Activated T-cell treated with anti-CD3 and anti-CD28 coated beads, Interleukin-2, amount 50 U/mL, for 4 hours (primary cell): Measurements from ENCODE around the gene HP. TPM values are rescaled to one million over a fixed set of nuclear protein-coding genes. Genes with fewer than 3 reads are reported as not detected.
"Not testable (repeated sequence)": the region's sequence is repeated elsewhere in the genome, so short reads cannot be mapped to it uniquely, and the experiment has no call there.

Experiments used
- ATAC-seq, 2 donors: fragments of 200-7000 bp; cut with Tn5 transposase; one replicate each; pipeline ENCODE4 v1.10.0; 2021
- DNase-seq: peaks from one replicate; pipeline ENCODE4 v3.0.0-alpha.2; 2020
- H3K27me3 Mint-ChIP-seq: one replicate; pipeline ENCODE4 v1.8.0; 2021; ENCODE audit warnings: low read depth, mixed read lengths
- H3K36me3 Mint-ChIP-seq: one replicate; pipeline ENCODE4 v1.8.0; 2022; ENCODE audit warnings: mixed read lengths; ENCODE audit not compliant: insufficient read depth
- H3K4me1 Mint-ChIP-seq: one replicate; pipeline ENCODE4 v1.8.0; 2021; ENCODE audit warnings: low read depth, mixed read lengths
- H3K4me3 Mint-ChIP-seq: one replicate; pipeline ENCODE4 v1.8.0; 2021; ENCODE audit warnings: mild to moderate bottlenecking, moderate library complexity, mixed read lengths
- H3K9me3 Mint-ChIP-seq: one replicate; pipeline ENCODE4 v1.8.0; 2021; ENCODE audit warnings: mixed read lengths
- total RNA-seq, 3 donors: library from RNA; stranded (reverse); gene quantifications; one replicate each; pipeline ENCODE4 v1.2.1, GENCODE V29; 2021

HP gene, protein sequence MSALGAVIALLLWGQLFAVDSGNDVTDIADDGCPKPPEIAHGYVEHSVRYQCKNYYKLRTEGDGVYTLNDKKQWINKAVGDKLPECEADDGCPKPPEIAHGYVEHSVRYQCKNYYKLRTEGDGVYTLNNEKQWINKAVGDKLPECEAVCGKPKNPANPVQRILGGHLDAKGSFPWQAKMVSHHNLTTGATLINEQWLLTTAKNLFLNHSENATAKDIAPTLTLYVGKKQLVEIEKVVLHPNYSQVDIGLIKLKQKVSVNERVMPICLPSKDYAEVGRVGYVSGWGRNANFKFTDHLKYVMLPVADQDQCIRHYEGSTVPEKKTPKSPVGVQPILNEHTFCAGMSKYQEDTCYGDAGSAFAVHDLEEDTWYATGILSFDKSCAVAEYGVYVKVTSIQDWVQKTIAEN
- 10 to 100 TPM in 2 of 3 donors, 1 to 10 TPM in 1; 8.2 to 11.8 (median 11.4) TPM for total RNA-seq

DNA sequence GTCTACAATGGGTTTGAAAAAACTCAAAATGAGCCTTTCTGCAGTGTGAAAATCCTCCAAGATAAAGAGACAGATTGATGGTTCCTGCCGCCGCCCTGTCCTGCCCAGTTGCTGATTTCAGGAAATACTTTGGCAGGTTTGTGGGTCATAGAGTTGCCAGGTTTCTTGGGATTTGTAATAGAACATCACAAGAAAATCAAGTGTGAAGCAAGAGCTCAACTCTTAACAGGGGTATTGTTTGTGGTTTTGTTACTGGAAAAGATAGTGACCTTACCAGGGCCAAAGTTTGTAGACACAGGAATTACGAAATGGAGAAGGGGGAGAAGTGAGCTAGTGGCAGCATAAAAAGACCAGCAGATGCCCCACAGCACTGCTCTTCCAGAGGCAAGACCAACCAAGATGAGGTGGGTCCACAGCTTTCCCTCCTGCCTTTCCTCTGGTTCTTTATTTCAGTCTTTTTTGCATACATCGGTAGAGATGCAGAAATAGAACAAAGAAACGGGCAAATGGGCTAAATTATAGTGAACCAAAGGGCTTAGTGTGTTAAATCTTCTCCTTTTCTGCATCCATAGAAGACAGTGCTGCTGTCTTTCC lies at the start of gene HP:
Gene HP, plus strand, starts transcription at position 252 of the 594 bp plus-strand sequence. Its CDS starts 148 bp downstream, at position 400.
- not testable (repeated sequence) for ATAC-seq, DNase-seq, H3K36me3 Mint-ChIP-seq, H3K4me3 Mint-ChIP-seq, H3K4me1 Mint-ChIP-seq, H3K27me3 Mint-ChIP-seq
- peaks cover 14% of the 10 kb centered on the region for H3K9me3 Mint-ChIP-seq

DNA sequence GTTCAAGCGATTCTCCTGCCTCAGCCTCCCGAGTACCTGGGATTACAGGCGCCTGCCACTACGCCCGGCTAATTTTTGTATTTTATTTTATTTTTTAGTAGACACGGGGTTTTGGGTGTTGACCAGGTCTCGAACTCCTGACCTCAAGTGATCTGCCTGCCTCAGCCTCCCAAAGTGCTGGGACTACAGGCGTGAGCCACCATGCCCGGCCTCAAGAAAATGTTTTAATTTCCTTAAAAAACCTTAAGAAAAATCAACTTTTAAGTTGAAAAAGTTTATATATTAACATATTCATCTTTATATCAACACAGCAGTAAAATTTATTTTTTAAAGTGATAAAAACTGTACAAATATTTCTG lies 46.3 kb upstream of the HP start:
- not testable (repeated sequence) for ATAC-seq, DNase-seq, H3K9me3 Mint-ChIP-seq, H3K36me3 Mint-ChIP-seq, H3K27me3 Mint-ChIP-seq
- H3K4me1 Mint-ChIP-seq, result peaks cover 12% of the 10 kb centered on the region
- peak overlapping the region; percentile 95 for H3K4me3 Mint-ChIP-seq

DNA sequence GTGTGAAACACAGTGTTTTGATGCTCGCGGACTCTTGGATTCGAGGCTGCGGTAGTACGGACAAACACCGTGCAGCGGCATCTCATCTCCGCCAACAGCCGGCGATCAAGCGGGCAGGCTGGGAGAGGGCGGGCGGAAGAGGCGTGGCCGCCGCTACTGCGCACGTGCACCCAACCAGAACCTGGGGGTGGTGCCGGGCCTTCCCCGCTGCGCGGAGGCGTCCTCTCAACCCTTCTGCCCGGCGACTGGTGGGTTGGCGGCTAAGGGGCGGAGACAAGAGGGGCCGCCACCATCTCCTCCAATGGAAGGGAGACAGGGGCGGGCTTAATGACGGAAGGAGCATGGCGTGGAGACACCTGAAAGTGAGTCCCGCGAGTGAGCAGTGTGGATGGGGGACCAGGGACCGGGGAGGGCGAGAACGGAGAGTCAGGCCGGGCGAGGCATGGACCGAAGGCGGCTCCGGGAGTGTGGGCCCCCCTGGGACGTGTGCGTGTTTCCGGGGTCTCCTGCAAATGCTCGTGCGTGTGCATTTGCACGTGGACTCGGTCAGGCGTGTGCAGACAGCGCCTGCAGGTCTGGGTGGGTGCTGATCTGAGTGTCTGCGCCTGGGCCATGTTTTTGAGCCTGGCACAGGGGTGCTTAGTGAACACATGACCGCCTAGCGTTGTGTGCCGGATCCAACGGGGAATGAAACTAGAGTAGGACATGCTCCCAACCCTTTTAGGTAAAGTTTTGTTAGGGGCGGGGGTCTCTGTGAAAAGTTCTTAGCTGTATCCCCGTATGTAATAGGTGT lies 45.7 kb upstream of the HP start, which contains the start of gene DHODH:
Gene DHODH, plus strand, starts transcription at position 321 of the 793 bp plus-strand sequence. Its CDS starts 21 bp downstream, at position 342.
- Mint-ChIP-seq H3K36me3 (peaks cover 8% of the 10 kb centered on the region), H3K27me3 (peaks cover 2% of the 10 kb centered on the region), H3K4me1 (peaks cover 18% of the 10 kb centered on the region), H3K4me3 (peak within 1 kb of the TSS; percentile 95), H3K9me3 (no peaks in the 10 kb centered on the region)
- DNase-seq (peak; percentile 95), ATAC-seq (peak; percentile 99)

DNA sequence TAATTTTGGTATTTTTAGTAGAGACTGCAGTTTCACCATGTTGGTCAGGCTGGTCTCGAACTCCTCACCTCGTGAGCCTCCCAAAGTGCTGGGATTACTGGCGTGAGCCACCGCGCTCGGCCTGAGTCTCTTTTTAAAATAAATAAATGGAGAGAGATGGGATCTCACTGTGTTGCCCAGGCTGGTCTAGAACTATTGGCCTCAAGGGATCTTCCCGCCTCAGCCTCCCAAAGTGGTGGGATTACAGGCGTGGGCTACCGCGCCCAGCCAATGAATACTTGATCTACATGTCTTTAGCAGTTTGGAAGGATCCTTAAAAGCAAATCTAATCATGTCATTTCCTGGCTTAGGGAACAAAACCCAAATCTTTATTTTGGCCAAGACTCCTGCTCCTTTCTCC lies 44.5 kb upstream of the HP start:
- Mint-ChIP-seq H3K27me3 (no peaks in the 10 kb centered on the region), H3K4me1 (peaks cover 19% of the 10 kb centered on the region), H3K4me3 (peak overlapping the region; percentile 95), H3K36me3 (peaks cover 15% of the 10 kb centered on the region), H3K9me3 (no peaks in the 10 kb centered on the region)
- DNase-seq, result no peak
- ATAC-seq, result no peak

DNA sequence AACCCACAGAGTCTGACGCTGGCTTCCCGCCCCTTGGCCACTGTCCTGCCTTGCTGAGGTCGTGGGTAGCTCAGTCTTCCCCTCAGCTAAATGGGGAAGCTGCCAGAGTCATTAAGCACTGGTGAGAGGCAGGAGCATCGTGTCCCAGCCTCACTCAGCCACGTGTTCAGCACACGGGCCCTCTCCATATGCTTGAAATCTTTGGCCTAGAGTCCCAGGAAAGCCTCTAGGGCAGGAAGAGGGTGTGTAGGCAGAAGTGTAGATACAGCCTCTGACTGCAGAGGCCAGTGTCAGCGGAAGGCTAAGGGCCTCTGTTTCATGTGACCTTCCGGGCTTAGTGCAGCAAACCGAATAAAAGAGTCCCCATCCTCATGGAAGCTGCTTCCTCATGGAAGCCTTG lies 41.7 kb upstream of the HP start:
- no peak for ATAC-seq
- Mint-ChIP-seq H3K27me3 (no peaks in the 10 kb centered on the region), H3K4me1 (peaks cover 19% of the 10 kb centered on the region), H3K36me3 (peaks cover 30% of the 10 kb centered on the region), H3K9me3 (no peaks in the 10 kb centered on the region), H3K4me3 (no peak overlapping the region)
- DNase-seq, result no peak

DNA sequence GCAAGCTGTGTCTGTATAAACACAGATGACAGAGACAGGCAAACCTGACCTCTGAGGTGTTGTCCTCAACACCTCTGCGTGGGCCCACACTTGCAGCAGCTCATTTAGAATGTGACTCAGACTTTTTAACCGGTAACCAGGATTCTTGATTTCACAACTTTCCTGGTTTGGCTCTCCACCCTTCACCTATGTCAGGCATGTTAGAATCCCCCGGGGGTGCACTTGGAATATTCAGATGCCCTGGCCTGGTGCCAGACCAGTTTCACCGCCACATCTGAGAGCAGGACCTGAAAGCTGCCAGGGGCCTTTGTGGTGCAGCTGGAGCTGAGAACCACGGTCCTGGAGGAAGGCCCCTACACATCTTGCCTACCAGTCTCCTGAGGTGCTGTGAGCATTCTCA lies 40.9 kb upstream of the HP start:
- H3K36me3 Mint-ChIP-seq, result peaks cover 34% of the 10 kb centered on the region
- no peaks in the 10 kb centered on the region for H3K27me3 Mint-ChIP-seq
- H3K4me3 Mint-ChIP-seq, result no peak overlapping the region
- no peak for ATAC-seq
- no peak for DNase-seq
- peaks cover 19% of the 10 kb centered on the region for H3K4me1 Mint-ChIP-seq
- no peaks in the 10 kb centered on the region for H3K9me3 Mint-ChIP-seq

DNA sequence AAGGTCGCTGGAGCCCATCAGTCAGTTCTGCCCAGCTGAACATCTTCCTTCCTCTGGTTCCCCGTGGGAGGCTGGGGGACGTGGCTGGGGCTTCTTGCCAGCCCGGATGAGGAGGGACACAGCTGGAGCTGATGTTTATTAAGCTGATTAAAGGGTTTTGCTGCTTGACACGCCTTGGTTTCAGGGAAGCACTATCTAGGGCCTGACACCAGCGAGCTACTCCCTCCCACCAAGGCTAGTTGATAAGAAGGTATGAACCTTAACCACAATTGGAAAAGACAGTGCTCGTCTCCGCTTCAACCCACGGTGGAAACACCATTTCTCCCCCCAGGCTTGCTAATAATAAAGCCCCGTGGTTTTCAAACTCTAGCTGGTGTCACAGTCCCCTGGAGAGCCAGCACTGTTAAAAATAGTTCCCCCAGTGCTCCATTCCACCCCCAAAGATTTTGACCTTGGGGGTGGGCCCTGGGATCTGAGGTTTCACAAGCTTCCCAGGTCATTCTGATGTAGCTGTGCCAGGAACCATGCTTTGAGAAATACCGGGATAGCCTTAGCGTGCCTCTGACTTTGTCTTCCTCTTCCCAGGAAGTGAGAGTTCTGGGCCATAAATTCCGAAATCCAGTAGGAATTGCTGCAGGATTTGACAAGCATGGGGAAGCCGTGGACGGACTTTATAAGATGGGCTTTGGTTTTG lies 40.3 kb upstream of the HP start:
- H3K4me1 Mint-ChIP-seq, result peaks cover 17% of the 10 kb centered on the region
- H3K9me3 Mint-ChIP-seq, result no peaks in the 10 kb centered on the region
- H3K36me3 Mint-ChIP-seq, result peaks cover 33% of the 10 kb centered on the region
- ATAC-seq (no peak), DNase-seq (no peak)
- no peaks in the 10 kb centered on the region for H3K27me3 Mint-ChIP-seq
- no peak overlapping the region for H3K4me3 Mint-ChIP-seq

DNA sequence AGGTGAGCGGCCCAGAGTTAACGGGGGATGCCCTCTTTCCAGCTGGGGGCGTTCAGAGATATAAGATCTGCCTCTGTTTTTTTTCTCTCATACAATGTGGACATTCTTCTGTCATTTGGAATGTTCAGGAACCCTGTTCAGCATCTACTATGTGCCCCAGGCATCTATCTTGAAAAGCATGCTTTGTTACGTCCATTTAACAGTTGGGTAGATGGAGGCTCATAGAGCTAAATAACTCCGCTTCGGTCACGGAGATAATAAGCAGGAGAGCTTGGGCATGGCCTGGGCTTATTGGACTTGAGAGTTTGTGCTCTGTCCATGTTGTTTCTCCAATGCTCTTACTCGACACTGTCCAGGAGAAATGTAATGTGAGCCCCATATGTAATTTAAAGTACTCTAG lies 39.6 kb upstream of the HP start:
- ATAC-seq (no peak), DNase-seq (no peak)
- peaks cover 37% of the 10 kb centered on the region for H3K36me3 Mint-ChIP-seq
- peaks cover 15% of the 10 kb centered on the region for H3K4me1 Mint-ChIP-seq
- H3K27me3 Mint-ChIP-seq, result no peaks in the 10 kb centered on the region
- H3K9me3 Mint-ChIP-seq, result no peaks in the 10 kb centered on the region
- H3K4me3 Mint-ChIP-seq, result no peak overlapping the region

DNA sequence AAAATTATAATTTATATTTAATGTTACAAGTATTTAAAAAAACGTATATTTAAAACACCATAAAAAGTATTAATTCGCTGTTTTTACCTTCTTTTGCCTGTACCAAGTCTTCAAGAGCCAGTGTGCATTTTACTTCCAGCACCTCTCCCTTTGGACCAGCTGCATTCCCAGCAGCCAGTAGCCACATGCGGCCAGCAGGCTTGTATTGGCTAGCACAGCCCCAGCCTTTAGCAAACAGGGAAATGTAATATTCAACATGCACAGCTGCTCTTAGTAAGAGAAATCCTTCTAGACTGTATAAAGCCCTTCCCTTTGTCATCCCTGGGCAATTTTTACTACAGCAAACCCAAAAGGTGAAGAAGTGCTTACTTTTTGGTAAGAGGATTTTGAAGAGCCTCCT lies 39.2 kb upstream of the HP start:
- no peak overlapping the region for H3K4me3 Mint-ChIP-seq
- ATAC-seq, result no peak
- no peak for DNase-seq
- H3K4me1 Mint-ChIP-seq, result peaks cover 11% of the 10 kb centered on the region
- H3K27me3 Mint-ChIP-seq, result no peaks in the 10 kb centered on the region
- peaks cover 36% of the 10 kb centered on the region for H3K36me3 Mint-ChIP-seq
- H3K9me3 Mint-ChIP-seq, result no peaks in the 10 kb centered on the region

DNA sequence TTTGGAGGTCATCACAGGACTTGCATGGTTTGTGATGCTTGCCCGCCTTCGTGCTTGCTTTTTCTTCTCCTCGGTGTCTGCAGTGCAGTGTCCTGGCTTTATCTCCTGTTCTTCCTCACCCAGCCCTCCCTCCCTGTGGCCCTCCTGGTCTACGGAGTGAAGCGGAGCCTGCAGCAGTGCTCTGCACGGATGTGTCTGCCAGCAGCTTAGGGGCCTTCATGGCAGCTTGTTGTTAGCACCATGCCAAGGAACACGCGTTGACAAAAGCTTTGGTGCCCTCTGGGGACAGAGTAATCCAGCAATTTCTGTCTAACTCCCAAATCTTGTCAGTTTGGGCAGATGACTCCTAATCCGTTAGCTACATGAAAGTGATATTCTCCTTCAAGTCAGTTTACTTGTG lies 35.8 kb upstream of the HP start:
- Mint-ChIP-seq H3K27me3 (no peaks in the 10 kb centered on the region), H3K36me3 (peaks cover 38% of the 10 kb centered on the region), H3K4me3 (no peak overlapping the region), H3K9me3 (no peaks in the 10 kb centered on the region), H3K4me1 (peaks cover 2% of the 10 kb centered on the region)
- ATAC-seq (no peak), DNase-seq (no peak)

DNA sequence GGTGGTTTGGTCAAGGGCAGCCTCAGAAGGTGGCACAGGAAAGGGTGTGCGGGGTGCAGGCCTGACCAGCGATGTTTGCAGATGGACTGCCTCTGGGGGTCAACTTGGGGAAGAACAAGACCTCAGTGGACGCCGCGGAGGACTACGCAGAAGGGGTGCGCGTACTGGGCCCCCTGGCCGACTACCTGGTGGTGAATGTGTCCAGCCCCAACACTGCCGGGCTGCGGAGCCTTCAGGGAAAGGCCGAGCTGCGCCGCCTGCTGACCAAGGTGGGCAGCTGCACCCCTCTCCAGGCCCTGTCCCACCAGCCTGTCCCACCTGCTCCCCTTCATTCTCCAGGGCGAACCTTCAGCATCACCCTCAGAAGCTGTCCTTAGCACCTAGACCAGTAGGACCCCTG lies 33.3 kb upstream of the HP start:
- no peak for ATAC-seq

DNA sequence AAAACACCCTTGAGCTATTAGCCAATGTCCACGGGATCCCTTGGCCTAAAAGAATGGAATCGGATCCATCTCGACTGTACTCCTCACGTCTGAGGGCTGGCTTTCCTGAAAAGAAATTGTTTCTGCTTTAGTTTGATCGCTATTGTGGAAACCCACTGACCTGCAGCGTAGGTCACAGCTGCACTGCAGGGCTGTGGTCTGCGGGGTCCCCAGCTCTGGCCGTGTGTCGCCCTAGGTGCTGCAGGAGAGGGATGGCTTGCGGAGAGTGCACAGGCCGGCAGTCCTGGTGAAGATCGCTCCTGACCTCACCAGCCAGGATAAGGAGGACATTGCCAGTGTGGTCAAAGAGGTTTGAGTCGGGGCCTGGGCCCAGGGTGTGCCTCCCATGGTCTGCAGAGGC lies 32.2 kb upstream of the HP start:
- no peaks in the 10 kb centered on the region for H3K27me3 Mint-ChIP-seq
- H3K4me1 Mint-ChIP-seq, result no peaks in the 10 kb centered on the region
- H3K4me3 Mint-ChIP-seq, result no peak overlapping the region
- peaks cover 25% of the 10 kb centered on the region for H3K36me3 Mint-ChIP-seq
- H3K9me3 Mint-ChIP-seq, result no peaks in the 10 kb centered on the region
- no peak for ATAC-seq
- DNase-seq, result no peak

More for the DNA sequence above, 33.3 kb upstream of the HP start:
- Mint-ChIP-seq H3K36me3 (peaks cover 29% of the 10 kb centered on the region), H3K9me3 (no peaks in the 10 kb centered on the region), H3K27me3 (no peaks in the 10 kb centered on the region), H3K4me3 (no peak overlapping the region), H3K4me1 (no peaks in the 10 kb centered on the region)
- no peak for DNase-seq

DNA sequence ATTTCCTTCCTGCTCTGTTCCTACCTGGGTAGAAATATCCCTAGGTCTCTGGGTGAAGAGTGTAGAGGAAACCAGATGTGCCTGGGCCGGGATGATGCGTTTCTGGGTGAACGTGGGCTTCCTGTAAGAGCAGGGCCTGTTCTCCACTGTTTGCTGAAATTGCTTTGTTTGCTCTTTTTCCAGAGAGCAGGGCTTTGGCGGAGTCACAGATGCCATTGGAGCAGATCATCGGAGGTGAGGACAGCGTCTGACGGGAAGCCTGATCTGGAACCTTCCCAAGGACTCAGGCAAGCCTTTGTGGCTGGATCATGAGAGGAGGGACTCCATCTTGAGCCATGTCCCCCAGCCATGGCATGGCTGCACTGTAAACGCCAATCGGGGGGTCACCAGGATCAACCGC lies 30.3 kb upstream of the HP start:
- Mint-ChIP-seq H3K27me3 (no peaks in the 10 kb centered on the region), H3K4me1 (no peaks in the 10 kb centered on the region), H3K4me3 (no peak overlapping the region), H3K36me3 (peaks cover 24% of the 10 kb centered on the region), H3K9me3 (no peaks in the 10 kb centered on the region)
- ATAC-seq (no peak), DNase-seq (no peak)

DNA sequence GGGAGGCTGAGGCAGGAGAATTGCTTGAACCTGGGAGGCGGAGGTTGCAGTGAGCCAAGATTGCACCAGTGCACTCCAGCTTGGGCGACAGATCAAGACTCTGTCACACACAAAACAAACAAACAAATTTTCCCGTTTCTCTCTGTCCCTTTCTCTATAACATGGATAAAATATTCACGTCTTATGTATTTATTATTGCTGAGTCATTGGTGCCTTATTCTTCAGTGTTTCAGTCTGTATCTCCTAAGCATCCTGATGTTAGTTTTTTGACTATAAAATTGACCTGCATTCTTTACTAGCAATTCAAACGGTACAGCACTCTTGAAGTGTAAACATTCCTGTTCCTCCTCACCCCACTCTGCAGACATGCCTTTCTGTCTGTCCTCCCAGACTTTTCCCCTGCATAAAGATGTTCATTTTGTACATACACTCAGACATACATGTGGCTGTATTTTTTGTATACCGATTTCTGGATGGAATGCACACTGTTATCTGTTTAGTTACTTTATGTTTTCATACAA lies 29.4 kb upstream of the HP start:
- Mint-ChIP-seq H3K4me3 (no peak overlapping the region), H3K36me3 (peaks cover 21% of the 10 kb centered on the region), H3K27me3 (no peaks in the 10 kb centered on the region), H3K4me1 (no peaks in the 10 kb centered on the region), H3K9me3 (no peaks in the 10 kb centered on the region)
- ATAC-seq (no peak), DNase-seq (no peak)
